GM19328 (cell line): ENCODE results near the gene F7.

ENCODE experiments used
- ATAC-seq: cut with Tn5 transposase; IDR thresholded peaks from one replicate; pipeline ENCODE4 v1.9.1; 2021; ENCODE audit warnings: mild to moderate bottlenecking, moderate library complexity; ENCODE audit not compliant: unreplicated experiment

Gene F7

DNA sequence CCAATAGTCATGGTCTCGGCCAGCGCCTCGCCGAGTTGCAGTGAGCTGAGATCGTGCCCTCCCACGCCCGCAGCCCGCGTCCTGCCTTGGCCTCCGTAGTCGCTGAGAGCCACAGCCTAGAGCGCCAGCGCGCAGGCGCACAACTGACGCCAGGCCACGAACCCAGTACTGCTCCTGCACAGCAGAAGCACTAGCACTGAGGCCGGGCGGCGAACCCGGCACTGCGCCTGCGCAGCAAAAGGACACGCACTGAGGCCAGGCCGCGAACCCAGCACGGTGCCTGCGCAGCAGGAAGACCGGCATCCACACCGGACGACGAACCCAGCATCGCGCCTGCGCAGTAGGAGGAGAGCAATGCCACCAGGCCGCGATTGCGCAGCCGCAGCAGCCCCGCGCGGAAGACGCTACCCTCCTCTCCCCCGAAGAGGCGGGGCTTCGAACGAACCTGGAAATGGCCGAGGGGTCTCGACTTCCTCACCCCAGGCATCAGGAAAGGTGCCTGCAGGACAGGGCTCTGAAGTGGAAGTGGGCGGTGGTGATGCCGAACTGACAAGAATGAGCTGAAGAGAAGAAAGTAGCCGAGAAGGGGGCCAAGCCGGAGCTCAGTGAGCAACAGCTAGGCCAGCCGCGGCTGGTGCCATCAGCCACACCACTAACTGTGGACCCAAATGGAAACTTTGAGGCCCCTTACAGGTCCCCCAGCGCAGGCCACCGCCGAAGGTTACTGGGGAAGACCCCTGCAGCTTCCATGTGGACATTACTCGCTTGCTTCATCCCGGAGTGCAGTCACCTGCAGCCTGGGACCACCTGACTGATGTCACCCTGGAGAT, 24.5 kb downstream of the F7 start:
- ATAC-seq, result no peak

DNA sequence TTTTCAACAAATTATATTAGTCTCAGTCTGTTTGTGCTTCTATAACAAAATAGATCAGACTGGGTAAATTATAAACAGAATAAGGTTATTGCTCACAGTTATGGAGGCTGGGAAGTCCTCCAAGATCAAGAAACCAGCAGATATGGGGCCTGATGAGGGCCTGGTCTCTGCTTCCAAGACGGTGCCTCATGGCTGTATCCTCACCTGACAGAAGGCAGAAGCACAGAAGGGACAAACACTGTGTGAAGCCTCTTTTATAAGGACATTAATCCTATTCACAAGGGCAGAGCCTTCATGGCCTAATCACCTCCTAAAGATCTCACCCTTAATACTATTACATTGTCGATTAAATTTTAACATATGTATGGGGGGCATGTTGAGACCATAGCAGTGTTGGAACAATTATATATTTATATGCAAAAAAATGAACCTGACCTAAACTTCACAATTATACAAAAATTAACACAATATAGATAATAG, 29.7 kb downstream of the F7 start:
- no peak for ATAC-seq

GRCh38 chr13:113137691-113138298, 32.2 kb downstream of the F7 start:
- ATAC-seq, result no peak

GRCh38 chr13:113138792-113139551, 33.4 kb downstream of the F7 start:
- ATAC-seq, result no peak

DNA sequence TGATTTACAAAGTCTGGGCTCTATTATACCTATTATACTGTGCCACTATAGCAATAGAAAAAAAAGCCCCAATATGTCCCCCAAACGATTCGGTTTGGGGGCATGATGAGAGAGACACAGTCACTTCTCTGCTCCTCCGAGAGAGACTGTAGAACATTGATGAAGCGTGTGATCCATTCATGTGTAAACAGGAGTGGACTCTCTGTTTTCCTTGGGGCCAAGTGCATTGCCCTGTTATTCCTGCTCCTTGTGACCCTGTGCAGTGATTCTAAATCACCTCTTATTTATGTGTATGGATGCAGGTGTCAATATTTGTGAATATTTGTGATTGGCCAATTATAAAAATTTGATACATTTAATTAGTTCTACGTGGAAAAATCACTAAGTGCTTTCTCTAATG, 34.0 kb downstream of the F7 start:
- ATAC-seq, result no peak

DNA sequence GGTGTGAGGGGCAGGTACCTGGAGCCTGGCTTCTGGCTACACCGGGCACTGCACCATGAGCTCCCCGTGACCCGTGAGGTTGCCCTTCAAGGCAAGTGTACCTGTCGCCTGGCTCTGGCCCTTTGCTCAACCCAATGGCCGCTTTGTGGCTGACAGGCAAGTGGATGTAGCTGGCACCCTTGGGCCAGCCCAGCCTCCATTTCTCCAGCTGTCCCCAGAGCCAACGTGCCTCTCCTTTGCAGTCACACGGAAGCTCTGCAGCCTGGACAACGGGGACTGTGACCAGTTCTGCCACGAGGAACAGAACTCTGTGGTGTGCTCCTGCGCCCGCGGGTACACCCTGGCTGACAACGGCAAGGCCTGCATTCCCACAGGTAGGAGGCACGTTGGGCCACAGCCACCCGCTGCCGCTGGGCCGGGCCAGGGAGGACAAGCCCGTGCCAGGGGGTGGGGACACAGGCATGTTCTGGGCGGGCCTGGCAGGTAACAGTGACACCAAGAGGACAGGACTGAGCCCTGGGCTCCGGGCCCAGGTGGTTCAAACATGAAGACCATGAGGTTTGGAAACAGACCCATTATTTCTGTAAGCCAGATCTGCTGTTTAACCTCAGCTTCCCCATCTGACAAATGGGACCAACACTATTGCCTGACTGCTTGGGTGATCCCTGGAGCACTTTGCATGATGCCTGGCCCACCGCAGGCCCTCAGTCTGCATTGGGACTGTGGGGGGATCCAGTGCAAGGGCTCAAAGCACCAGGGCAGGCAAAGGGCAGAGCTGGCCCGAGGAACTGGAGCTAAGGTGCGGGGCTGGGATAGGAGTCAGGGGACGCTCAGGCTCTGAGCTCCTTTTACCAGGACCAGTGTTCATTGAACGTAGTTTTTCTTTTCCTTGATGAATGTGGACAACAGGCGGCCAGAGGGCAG, 35.3 kb downstream of the F7 start:
- no peak for ATAC-seq

- no peak for ATAC-seq
Observed at GRCh38 chr13:113141601-113141970, 36.0 kb downstream of the F7 start.

DNA sequence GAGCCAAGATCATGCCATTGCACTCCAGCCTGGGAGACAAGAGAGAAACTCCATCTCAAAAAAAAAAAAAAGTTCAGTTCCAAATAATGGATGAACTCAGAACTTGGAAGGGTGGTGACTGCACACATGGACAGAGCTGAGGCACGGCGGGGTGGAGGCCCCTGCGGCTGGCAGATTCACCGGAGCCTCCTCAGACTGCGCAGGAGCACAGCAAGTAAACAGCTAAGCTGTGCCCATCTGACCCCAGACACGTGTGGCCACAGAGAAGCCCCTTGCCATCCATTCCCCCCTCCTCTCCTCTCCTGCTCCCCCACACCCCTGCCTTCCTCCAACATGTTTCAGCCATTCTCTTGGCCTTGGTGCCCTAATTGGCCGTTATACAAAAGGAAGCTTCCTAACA, 37.3 kb downstream of the F7 start:
- no peak for ATAC-seq

DNA sequence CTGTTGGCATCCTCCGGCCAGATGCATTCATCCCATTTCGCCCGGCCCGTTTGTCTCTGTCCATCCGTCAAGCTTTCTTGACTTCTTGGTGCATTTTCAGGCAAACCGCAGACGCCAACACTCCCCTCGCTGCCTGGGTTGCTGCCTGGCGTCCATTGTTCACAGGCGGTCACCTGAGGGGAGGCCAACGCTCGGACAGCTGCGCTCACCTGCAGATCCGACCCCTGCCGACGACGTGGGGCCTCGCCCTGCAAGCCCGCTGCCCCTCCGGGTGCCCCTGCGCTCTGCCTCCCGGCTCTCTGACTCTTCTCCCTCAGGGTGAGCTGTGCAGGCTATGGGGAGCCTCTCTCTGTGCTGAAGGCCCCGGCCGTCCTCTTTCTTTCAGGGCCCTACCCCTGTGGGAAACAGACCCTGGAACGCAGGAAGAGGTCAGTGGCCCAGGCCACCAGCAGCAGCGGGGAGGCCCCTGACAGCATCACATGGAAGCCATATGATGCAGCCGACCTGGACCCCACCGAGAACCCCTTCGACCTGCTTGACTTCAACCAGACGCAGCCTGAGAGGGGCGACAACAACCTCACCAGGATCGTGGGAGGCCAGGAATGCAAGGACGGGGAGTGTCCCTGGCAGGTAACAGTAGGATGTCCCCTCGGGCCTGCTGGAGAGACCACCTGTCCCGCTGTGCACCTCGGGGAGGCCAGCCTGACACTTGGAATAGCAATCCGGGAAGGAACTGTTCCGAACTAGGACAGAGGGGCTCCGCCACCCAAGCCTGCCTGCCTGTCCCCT, 38.1 kb downstream of the F7 start:
- ATAC-seq, result no peak

DNA sequence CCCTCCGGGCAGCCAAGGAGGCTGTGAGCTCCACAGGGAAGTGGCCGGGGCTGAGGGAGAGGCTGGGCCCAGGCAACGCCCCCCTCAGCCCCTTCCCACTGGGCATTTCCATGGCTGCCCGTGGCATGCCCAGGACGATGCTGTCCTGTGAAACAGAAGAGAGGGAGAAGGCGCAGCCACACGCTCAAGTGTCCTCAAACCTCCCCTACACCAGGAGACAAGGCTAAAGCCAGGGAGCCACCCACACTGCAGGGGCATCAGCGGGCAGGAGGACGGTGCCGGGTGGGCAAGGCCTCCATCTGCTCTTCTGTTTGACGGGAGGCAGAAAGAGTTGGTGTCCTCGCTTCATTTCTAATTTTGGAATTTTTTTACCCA, 38.7 kb downstream of the F7 start:
- ATAC-seq, result no peak

DNA sequence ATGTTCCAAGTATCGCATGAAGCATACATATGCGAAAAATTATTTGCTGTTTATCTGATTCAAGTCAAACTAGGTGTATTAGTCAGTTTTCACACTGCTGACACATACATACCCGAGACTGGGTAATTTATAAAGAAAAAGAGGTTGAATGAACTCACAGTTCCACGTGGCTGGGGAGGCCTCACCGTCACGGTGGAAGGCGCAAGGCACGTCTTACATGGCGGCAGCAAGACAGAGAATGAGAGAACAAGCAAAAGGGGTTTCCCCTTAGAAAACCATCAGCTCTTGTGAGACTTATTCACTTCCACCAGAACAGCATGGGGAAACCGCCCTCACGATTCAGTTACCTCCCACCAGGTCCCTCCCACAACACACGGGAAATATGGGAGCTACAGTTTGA, 39.9 kb downstream of the F7 start:
- no peak for ATAC-seq

DNA sequence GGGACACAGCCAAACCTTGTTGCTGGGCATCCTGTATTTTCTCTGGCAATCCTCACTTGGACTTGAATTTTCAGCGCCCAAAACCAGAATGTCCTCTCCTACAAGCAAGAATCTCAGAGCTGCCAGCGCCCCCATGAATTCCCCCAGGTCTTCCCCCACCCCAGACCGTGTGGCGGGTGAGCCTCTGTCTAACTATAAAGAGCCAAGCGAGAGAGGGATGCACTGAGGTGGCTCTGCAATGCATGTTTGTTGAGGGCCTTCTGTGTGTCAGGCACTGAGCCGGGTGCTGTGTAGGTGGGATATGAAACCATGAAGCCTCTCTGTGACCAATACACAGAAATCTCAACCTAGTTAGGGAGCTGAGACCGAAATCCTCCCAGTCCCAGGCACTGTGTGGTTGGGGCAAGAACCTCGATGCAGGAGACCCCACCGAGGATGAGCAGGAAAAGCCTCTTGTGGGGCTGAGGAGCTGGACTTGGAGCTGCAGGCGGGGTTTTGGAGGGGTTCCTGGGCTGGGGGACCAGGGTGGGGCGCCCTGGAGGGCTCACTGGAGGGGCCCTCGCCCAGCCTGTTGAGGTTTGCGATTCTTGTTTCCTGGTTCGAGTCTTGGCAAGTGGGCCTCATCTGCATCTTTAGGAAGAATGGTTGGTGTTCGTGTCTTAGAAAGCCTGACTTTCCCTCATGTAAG, 40.5 kb downstream of the F7 start:
- ATAC-seq, result no peak

GRCh38 chr13:113146750-113147149, 41.2 kb downstream of the F7 start:
- no peak for ATAC-seq

- ATAC-seq, result no peak
Observed at GRCh38 chr13:113147206-113147605, 41.6 kb downstream of the F7 start.

GRCh38 chr13:113148407-113148806, 42.8 kb downstream of the F7 start:
- no peak for ATAC-seq

DNA sequence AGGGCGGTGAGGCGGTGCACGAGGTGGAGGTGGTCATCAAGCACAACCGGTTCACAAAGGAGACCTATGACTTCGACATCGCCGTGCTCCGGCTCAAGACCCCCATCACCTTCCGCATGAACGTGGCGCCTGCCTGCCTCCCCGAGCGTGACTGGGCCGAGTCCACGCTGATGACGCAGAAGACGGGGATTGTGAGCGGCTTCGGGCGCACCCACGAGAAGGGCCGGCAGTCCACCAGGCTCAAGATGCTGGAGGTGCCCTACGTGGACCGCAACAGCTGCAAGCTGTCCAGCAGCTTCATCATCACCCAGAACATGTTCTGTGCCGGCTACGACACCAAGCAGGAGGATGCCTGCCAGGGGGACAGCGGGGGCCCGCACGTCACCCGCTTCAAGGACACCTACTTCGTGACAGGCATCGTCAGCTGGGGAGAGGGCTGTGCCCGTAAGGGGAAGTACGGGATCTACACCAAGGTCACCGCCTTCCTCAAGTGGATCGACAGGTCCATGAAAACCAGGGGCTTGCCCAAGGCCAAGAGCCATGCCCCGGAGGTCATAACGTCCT, 43.4 kb downstream of the F7 start:
- no peak for ATAC-seq

- ATAC-seq, result no peak
Observed at GRCh38 chr13:113149711-113150549, 44.3 kb downstream of the F7 start.
